Heart left ventricle (tissue), 16 donors: Measurements from ENCODE around the gene GABBR2. TPM values are rescaled to one million over a fixed set of nuclear protein-coding genes. Genes with fewer than 3 reads are reported as not detected.

Experiments
- ATAC-seq, 4 donors: fragments of 200-7000 bp; cut with Tn5 transposase; one replicate each; pipeline ENCODE4 v1.9.1; 2020 to 2022; ENCODE audit warnings: moderate library complexity in 4 of 4, mild to moderate bottlenecking in 3 of 4, moderate number of reproducible peaks in 1 of 4
- DNase-seq, 5 donors: peaks; one replicate each; pipeline ENCODE4 v3.0.0-alpha.2; 2020
- H3K27ac ChIP-seq, 12 donors: fragments of 200-600 bp; sonication (generic) in 4 of 12; one replicate each; pipeline versions ENCODE4 v1.5.0 to v1.8.0; 2016 to 2022; ENCODE audit warnings: mild to moderate bottlenecking in 2 of 12
- H3K27me3 ChIP-seq, 9 donors: fragments of 200-600 bp; sonication (generic) in 2 of 9; one replicate each; pipeline versions ENCODE4 v1.5.1 to v1.8.0; 2016 to 2022; ENCODE audit warnings: mild to moderate bottlenecking in 3 of 9
- H3K36me3 ChIP-seq, 9 donors: fragments of 200-600 bp; sonication (generic) in 2 of 9; one replicate each; pipeline versions ENCODE4 v1.5.0 to v1.8.0; 2018 to 2022; ENCODE audit warnings: mild to moderate bottlenecking in 2 of 9
- H3K4me1 ChIP-seq, 12 donors: fragments of 200-600 bp; sonication (generic) in 4 of 12; one replicate each; pipeline versions ENCODE4 v1.5.0 to v1.8.0; 2016 to 2022; ENCODE audit warnings: mild to moderate bottlenecking in 3 of 12
- H3K4me3 ChIP-seq, 12 donors: fragments of 200-600 bp; sonication (generic) in 4 of 12; one replicate each; pipeline versions ENCODE4 v1.5.0 to v1.8.0; 2017 to 2022; ENCODE audit warnings: mild to moderate bottlenecking in 9 of 12, moderate library complexity in 4 of 12
- H3K9me3 ChIP-seq, 12 donors: fragments of 200-600 bp; sonication (generic) in 4 of 12; one replicate each; pipeline versions ENCODE4 v1.5.0 to v1.8.0; 2016 to 2022; ENCODE audit warnings: mild to moderate bottlenecking in 1 of 12
- POLR2A ChIP-seq, 2 donors: fragments of 450-650 bp; IDR thresholded peaks; one replicate each; pipeline ENCODE4 v1.6.1; 2017; ENCODE audit warnings: antibody characterized with exemption in 2 of 2, mild to moderate bottlenecking in 2 of 2, moderate library complexity in 2 of 2
- WGBS, 4 donors: extraction: QIAGEN DNeasy Blood & Tissue Kit in 2 of 4; methylation state at CpG; one replicate each; pipeline versions ENCODE4 v1.1.5 to v1.1.7; 2013 to 2018; 5-methylcytosine and 5-hydroxymethylcytosine counted together
- intact Hi-C, 10 donors: fragments of 100-400 bp; cut with DNase I; formaldehyde crosslinking; loops; one replicate each; pipeline versions ENCODE4 v1.11.1 to v1.14.2; 2022
- polyA plus RNA-seq, 2 donors: library from polyadenylated mRNA; stranded (reverse); fragments of 200-250 nt; gene quantifications; one replicate each; pipeline ENCODE4 v1.2.3, GENCODE V29; 2013
- total RNA-seq, 9 donors: library from RNA; depleted of rRNA in 2 of 9; stranded (reverse); fragments of >200 nt in 2 of 9; fragmentation: NEBNext Ultra II Directional in 3 of 9; extraction: Animal tissue kit (Norgen Biotek cat#: 25700) in 3 of 9; gene quantifications; one replicate each; pipeline versions ENCODE4 v1.1.0 to v1.2.4, GENCODE V29; 2016 to 2023
- TF ChIP-seq, protein P1 (sequence below), 12 donors: fragments of 200-600 bp; sonication (generic) in 4 of 12; IDR thresholded peaks; one replicate each; pipeline versions ENCODE4 v1.5.0 to v1.8.0; 2018 to 2022; ENCODE audit warnings: antibody characterized with exemption in 12 of 12, mild to moderate bottlenecking in 5 of 12
- donor health status: ischemic (EF 13 %, LVEDD 7.1; RV severe dilation, severe dysfunction).
- donor health status: healthy with polysubstance abuse.
- donor health status: DM: no; HTN: yes; CAD: no.
- donor health status: DM: no; HTN: no; CAD: no.
- donor health status: ischemic (EF 25% LVEDD 6.9; RV normal size, moderate dysfunction).
- donor health status: ischemic (EF 25% LVEDD 5.7; RV mildly dilated, moderate dysfunction).
- donor health status: healthy.
- donor health status: DM: yes; HTN: yes; CAD: no.
- donor health status: ischemic (EF 35%, LVEDD 5.7; RV mildly dilated, moderate dysfunction).
- donor health status: nonischemic (EF 11% LVEDD 7.7; RV severe dilation, severe dysfunction).
- donor health status: DM: yes; HTN: yes; CAD: no.
- donor health status: PGD.
- donor health status: ischemic (EF 29% LVEDD 5.4; RV normal size, mild dysfunction).
- donor health status: nonischemic (EF 23%, LVEDD 6.1; RV moderate dilation, normal function).

Gene GABBR2
- total and polyA plus RNA-seq, 11 donors, result 0.11 to 3.4 (median 0.58) TPM

DNA sequence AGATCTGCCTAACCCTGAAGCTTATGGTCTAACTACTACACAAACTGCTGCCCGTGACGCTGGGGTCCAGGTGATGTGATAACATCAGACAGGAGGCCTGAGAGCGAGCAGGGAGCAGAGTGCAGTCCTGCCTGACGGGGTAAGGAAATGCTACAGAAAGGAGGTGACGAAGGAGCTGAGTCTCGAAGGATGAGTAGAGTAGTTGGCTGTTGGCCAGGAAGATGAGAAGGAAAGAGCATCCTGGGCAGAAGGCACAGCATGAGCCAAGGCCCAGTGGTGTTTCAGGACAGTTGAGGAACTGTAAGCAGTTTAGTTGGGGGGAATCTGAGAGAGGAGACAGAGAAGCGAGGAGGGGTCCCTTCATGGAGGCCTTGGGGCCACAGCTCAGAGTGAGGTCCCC, 317.3 kb downstream of the GABBR2 start:
- H3K4me3 ChIP-seq, result no peak overlapping the region
- peaks cover 0 to 3% (median 0%) of the 10 kb centered on the region in 9 donors for H3K27me3 ChIP-seq
- H3K9me3 ChIP-seq, result no peaks in the 10 kb centered on the region
- 81 to 88% (median 87%) methylated on average over 7 of the region's 7 CpGs for WGBS, 4 donors
- H3K4me1 ChIP-seq, result no peaks in the 10 kb centered on the region
- H3K27ac ChIP-seq, result no peak overlapping the region
- ATAC-seq (no peak), DNase-seq (no peak)
- TF ChIP-seq, protein P1, sequence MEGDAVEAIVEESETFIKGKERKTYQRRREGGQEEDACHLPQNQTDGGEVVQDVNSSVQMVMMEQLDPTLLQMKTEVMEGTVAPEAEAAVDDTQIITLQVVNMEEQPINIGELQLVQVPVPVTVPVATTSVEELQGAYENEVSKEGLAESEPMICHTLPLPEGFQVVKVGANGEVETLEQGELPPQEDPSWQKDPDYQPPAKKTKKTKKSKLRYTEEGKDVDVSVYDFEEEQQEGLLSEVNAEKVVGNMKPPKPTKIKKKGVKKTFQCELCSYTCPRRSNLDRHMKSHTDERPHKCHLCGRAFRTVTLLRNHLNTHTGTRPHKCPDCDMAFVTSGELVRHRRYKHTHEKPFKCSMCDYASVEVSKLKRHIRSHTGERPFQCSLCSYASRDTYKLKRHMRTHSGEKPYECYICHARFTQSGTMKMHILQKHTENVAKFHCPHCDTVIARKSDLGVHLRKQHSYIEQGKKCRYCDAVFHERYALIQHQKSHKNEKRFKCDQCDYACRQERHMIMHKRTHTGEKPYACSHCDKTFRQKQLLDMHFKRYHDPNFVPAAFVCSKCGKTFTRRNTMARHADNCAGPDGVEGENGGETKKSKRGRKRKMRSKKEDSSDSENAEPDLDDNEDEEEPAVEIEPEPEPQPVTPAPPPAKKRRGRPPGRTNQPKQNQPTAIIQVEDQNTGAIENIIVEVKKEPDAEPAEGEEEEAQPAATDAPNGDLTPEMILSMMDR (IDR thresholded peaks at IDR 0.05), result no peak
- TF ChIP-seq POLR2A (IDR thresholded peaks at IDR 0.05), result no peak
- H3K36me3 ChIP-seq, result no peaks in the 10 kb centered on the region
- intact Hi-C loops, result no loop called here

DNA sequence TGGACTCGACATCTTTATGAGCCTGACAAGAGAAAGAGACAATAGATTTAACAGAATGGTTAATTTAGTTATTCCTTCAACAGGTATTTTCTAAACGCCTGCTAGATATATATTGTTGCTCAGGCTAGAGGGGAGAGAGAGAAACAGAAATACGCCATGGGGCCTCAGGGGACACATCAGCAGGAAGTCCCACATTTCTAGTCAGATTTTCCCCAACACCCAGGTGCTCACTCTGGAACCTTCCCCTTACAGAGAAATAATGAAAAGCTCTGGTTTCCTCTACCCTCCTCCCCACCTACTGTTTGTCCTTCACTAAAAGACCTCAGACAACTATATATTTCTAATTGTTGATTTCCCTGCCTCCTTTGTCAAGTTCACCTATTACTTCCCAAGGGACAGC, 323.0 kb downstream of the GABBR2 start:
- intact Hi-C loops, result no loop called here
- no peak for DNase-seq
- Histone ChIP-seq H3K9me3 (no peaks in the 10 kb centered on the region), H3K4me1 (no peaks in the 10 kb centered on the region), H3K36me3 (no peaks in the 10 kb centered on the region), H3K27ac (no peak overlapping the region), H3K4me3 (no peak overlapping the region), H3K27me3 (no peaks in the 10 kb centered on the region)
- WGBS, 4 donors, result 79 to 89% (median 83%) methylated on average over 3 of the region's 3 CpGs
- ATAC-seq, result no peak
- no peak for TF ChIP-seq POLR2A (IDR thresholded peaks at IDR 0.05)
- TF ChIP-seq, protein P1 (IDR thresholded peaks at IDR 0.05), result no peak

DNA sequence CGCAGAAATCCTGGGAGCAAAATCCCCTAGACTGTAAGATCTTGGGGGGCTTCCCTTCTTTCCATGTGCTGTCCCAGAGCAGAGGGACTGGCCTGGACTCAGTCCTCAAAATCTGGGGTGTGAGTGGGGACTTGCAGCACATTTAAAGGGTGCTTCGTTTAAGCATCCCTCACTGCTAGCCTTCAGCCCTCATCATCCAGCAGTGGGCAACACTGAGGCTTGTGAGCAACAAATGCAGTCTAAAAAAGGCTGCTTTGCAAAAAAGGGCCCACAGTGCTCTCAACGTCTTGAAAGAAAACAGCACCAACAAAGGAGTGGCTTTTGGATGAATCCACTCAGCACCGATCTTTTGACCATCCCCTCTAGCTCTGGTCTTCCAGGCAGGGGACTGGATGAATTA, 325.0 kb downstream of the GABBR2 start:
- H3K4me1 ChIP-seq, result peaks cover 0 to 4% (median 0%) of the 10 kb centered on the region in 12 donors
- intact Hi-C loops, result no loop called here
- no peak overlapping the region for H3K27ac ChIP-seq
- H3K4me3 ChIP-seq, result no peak overlapping the region
- H3K9me3 ChIP-seq, result no peaks in the 10 kb centered on the region
- H3K36me3 ChIP-seq, result no peaks in the 10 kb centered on the region
- ATAC-seq (no peak), DNase-seq (no peak)
- no peaks in the 10 kb centered on the region for H3K27me3 ChIP-seq
- no peak for TF ChIP-seq POLR2A (IDR thresholded peaks at IDR 0.05)
- TF ChIP-seq, protein P1 (IDR thresholded peaks at IDR 0.05), result no peak
- WGBS, 4 donors, result 59 to 66% (median 61%) methylated on average over 4 of the region's 4 CpGs

DNA sequence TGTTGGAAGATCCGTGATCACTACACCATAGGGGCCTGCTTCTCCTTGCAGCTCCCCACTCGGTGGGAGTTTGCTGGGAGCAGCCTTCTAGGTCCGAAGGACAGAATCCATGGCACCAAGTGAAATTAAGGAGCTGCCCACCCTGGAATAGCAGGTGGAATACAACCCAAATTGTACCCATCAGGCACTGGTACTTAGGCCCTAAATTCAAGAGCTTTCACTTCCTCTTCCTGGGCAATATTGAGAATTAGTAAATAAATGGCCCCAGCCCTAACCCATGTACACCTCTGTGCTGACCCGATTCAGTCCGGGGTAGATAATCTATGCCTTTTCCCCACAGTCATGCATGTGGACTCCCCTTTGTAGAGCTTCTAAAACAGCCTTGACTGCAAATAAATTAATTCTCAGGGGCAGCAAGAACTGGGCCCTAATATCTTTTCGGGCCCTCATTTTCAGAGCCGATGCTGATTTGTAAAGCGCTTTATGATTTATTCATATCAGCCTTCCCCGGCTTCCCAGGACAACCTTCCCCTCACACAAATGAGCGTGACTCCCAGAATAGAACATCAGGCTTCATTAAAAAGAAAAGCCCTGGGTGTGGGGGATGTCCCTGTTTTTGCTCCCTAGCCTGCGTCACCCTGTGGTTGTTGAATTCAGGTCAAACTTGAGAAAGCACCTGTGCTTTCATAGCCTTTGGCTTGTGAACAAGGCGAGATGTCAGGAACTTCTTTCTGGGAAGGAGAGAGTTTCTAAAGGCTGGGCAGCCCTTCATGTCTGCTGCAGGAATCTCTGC, 327.2 kb downstream of the GABBR2 start:
- 81 to 90% (median 88%) methylated on average over 12 of the region's 12 CpGs for WGBS, 4 donors
- TF ChIP-seq, protein P1 (IDR thresholded peaks at IDR 0.05), result no peak
- TF ChIP-seq POLR2A (IDR thresholded peaks at IDR 0.05), result no peak

More for the DNA sequence above, 327.2 kb downstream of the GABBR2 start:
- ATAC-seq, result no peak
- no peak for DNase-seq
- Histone ChIP-seq H3K4me3 (no peak overlapping the region), H3K27ac (no peak overlapping the region), H3K4me1 (peaks cover 0 to 4% (median 0%) of the 10 kb centered on the region in 12 donors), H3K27me3 (no peaks in the 10 kb centered on the region), H3K36me3 (no peaks in the 10 kb centered on the region), H3K9me3 (no peaks in the 10 kb centered on the region)
- intact Hi-C loops, result no loop called here
